ENCODE results near the gene MRPS26.

DNA sequence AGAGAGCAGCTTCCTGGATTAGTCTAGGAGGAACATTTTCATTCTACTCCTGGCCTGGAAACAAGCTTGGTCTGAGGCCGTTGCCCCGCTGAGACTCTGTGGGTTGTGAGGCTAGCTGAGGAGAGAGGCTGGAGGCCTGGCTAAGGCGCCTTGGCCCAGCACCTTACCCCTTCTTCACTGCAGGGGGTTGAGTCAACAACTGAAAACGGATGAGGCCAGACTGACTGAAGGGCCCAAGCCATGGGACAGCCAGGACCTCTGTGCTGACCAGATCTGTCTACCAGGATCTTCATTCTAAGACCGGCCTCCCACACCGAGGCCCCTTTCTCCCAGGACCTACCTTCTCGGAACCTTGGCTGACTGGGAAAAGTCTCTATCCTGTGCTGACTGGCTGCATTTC is 42.2 kb downstream of the MRPS26 start:
- TF ChIP-seq, protein P1, sequence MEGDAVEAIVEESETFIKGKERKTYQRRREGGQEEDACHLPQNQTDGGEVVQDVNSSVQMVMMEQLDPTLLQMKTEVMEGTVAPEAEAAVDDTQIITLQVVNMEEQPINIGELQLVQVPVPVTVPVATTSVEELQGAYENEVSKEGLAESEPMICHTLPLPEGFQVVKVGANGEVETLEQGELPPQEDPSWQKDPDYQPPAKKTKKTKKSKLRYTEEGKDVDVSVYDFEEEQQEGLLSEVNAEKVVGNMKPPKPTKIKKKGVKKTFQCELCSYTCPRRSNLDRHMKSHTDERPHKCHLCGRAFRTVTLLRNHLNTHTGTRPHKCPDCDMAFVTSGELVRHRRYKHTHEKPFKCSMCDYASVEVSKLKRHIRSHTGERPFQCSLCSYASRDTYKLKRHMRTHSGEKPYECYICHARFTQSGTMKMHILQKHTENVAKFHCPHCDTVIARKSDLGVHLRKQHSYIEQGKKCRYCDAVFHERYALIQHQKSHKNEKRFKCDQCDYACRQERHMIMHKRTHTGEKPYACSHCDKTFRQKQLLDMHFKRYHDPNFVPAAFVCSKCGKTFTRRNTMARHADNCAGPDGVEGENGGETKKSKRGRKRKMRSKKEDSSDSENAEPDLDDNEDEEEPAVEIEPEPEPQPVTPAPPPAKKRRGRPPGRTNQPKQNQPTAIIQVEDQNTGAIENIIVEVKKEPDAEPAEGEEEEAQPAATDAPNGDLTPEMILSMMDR (IDR thresholded peaks at IDR 0.05; ENCODE audit: poor library complexity) = no peak
- no peak for TF ChIP-seq EZH2 (IDR thresholded peaks at IDR 0.05; ENCODE audit: borderline replicate concordance)
- no peak for TF ChIP-seq EZH2phosphoT487 (IDR thresholded peaks at IDR 0.05; ENCODE audit: low read depth, severe bottlenecking, unreplicated experiment)

All from hepatocyte (in vitro differentiated cells).